ENCODE measurements around the gene PTTG1IP. TPM values are rescaled to one million over a fixed set of nuclear protein-coding genes. Genes with fewer than 3 reads are reported as not detected.

PTTG1IP gene
- total RNA-seq, 4 donors from 2014 or later, result 108 to 202 (median 146) TPM

GRCh38 chr21:44813727-44814126 lies 59.8 kb downstream of the PTTG1IP start:
- intact Hi-C loops (cut with DNase I; ENCODE audit: low total_unique reads), result no loop called here
- H3K4me3 ChIP-seq, result no peak overlapping the region
- no peak overlapping the region for H3K27ac ChIP-seq
- no peaks in the 10 kb centered on the region for H3K36me3 ChIP-seq
- no peaks in the 10 kb centered on the region for H3K27me3 ChIP-seq
- DNase-seq, result no peak
- no peaks in the 10 kb centered on the region for H3K9me3 ChIP-seq
- TF ChIP-seq, protein P1, sequence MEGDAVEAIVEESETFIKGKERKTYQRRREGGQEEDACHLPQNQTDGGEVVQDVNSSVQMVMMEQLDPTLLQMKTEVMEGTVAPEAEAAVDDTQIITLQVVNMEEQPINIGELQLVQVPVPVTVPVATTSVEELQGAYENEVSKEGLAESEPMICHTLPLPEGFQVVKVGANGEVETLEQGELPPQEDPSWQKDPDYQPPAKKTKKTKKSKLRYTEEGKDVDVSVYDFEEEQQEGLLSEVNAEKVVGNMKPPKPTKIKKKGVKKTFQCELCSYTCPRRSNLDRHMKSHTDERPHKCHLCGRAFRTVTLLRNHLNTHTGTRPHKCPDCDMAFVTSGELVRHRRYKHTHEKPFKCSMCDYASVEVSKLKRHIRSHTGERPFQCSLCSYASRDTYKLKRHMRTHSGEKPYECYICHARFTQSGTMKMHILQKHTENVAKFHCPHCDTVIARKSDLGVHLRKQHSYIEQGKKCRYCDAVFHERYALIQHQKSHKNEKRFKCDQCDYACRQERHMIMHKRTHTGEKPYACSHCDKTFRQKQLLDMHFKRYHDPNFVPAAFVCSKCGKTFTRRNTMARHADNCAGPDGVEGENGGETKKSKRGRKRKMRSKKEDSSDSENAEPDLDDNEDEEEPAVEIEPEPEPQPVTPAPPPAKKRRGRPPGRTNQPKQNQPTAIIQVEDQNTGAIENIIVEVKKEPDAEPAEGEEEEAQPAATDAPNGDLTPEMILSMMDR (IDR thresholded peaks at IDR 0.05), result no peak
- no peak for TF ChIP-seq POLR2A (IDR thresholded peaks at IDR 0.05)
- peaks cover 0 to 8% of the 10 kb centered on the region in 2 donors for H3K4me1 ChIP-seq

GRCh38 chr21:44813149-44813548 lies 60.3 kb downstream of the PTTG1IP start:
- no peak for DNase-seq
- Histone ChIP-seq H3K4me3 (no peak overlapping the region), H3K27me3 (no peaks in the 10 kb centered on the region), H3K4me1 (peaks cover 0 to 4% of the 10 kb centered on the region in 2 donors), H3K27ac (no peak overlapping the region), H3K9me3 (no peaks in the 10 kb centered on the region), H3K36me3 (no peaks in the 10 kb centered on the region)
- intact Hi-C loops (cut with DNase I; ENCODE audit: low total_unique reads), result no loop called here
- TF ChIP-seq, protein P1 (IDR thresholded peaks at IDR 0.05), result no peak
- no peak for TF ChIP-seq POLR2A (IDR thresholded peaks at IDR 0.05)

DNA sequence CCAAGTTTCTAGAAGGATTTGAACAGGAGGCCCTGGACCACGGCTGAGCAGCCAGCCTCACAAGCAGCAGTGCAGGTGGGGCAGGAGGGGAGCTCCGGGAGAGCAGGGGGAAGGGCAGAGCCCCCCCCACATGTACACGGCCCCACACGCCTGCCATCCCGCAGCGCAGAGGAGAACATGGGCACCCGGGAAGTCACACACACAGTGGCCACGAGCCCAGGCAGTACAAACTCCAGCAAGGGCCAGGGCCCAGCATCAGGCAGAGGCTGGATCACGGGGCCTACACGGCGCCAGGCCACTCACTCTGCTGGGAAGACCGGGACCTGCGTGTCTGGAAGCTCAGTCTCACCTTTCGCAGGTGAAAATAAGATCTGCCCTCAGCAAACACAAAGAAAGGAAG lies 60.9 kb downstream of the PTTG1IP start:
- H3K27ac ChIP-seq, result no peak overlapping the region

GRCh38 chr21:44810779-44811178 lies 62.7 kb downstream of the PTTG1IP start:
- Histone ChIP-seq H3K27ac (no peak overlapping the region), H3K4me1 (no peaks in the 10 kb centered on the region), H3K4me3 (no peak overlapping the region), H3K27me3 (no peaks in the 10 kb centered on the region), H3K9me3 (no peaks in the 10 kb centered on the region), H3K36me3 (no peaks in the 10 kb centered on the region)
- TF ChIP-seq, protein P1 (IDR thresholded peaks at IDR 0.05), result no peak
- TF ChIP-seq POLR2A (IDR thresholded peaks at IDR 0.05), result no peak
- intact Hi-C loops (cut with DNase I; ENCODE audit: low total_unique reads), result no loop called here
- no peak for DNase-seq

More for the DNA sequence above, 60.9 kb downstream of the PTTG1IP start:
- no peak for DNase-seq
- Histone ChIP-seq H3K36me3 (no peaks in the 10 kb centered on the region), H3K27me3 (no peaks in the 10 kb centered on the region), H3K4me3 (no peak overlapping the region), H3K4me1 (peaks cover 0 to 4% of the 10 kb centered on the region in 2 donors), H3K9me3 (no peaks in the 10 kb centered on the region)
- TF ChIP-seq POLR2A (IDR thresholded peaks at IDR 0.05), result no peak
- TF ChIP-seq, protein P1 (IDR thresholded peaks at IDR 0.05), result no peak
- intact Hi-C loops (cut with DNase I; ENCODE audit: low total_unique reads), result no loop called here

GRCh38 chr21:44805859-44806258 lies 67.6 kb downstream of the PTTG1IP start:
- no peaks in the 10 kb centered on the region for H3K36me3 ChIP-seq
- TF ChIP-seq, protein P1 (IDR thresholded peaks at IDR 0.05), result no peak
- TF ChIP-seq POLR2A (IDR thresholded peaks at IDR 0.05), result no peak
- peaks cover 0 to 8% of the 10 kb centered on the region in 2 donors for H3K4me1 ChIP-seq
- DNase-seq, result no peak
- intact Hi-C loops (cut with DNase I; ENCODE audit: low total_unique reads), result loop anchor here (10.0 kb wide), 1 partner anchor 461 kb away; no protein-coding TSS in a partner anchor
- no peak overlapping the region for H3K4me3 ChIP-seq
- no peaks in the 10 kb centered on the region for H3K27me3 ChIP-seq
- no peak overlapping the region for H3K27ac ChIP-seq
- H3K9me3 ChIP-seq, result no peaks in the 10 kb centered on the region

All from uterus (tissue), 4 donors.